WI38 (cell line): ENCODE results near the gene XIRP1.

Experiments used
- H3K4me3 ChIP-seq: 2 replicates; pipeline ENCODE4 v1.5.1; 2011; ENCODE audit warnings: low read depth, mild to moderate bottlenecking, control low read depth, low read length
- TF ChIP-seq, protein P1 (sequence below): IDR thresholded peaks from 2 replicates; pipeline ENCODE4 v1.5.1; 2012; ENCODE audit warnings: low read depth, mild to moderate bottlenecking, control low read depth, low read length

XIRP1 gene

DNA sequence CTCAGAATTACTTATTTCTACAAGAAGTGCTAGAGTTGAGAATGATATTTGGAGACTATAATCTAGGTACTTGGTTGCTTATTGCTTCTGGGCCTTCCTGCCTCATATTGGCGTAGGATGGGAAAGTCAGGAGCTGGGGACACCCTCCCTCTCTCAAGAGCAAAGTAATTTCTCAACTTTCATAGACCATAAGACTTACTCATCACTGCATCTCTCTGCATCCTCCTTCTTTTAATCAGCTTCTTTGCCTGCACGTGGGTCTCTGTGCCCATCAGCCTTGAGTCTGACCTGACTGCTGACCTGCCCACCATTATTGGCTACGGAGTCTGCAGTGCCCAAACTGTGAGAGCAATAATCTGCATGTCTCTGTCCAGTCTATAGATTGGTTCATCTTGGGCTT lies 27.3 kb upstream of the XIRP1 start:
- no peak overlapping the region for H3K4me3 ChIP-seq
- TF ChIP-seq, protein P1, sequence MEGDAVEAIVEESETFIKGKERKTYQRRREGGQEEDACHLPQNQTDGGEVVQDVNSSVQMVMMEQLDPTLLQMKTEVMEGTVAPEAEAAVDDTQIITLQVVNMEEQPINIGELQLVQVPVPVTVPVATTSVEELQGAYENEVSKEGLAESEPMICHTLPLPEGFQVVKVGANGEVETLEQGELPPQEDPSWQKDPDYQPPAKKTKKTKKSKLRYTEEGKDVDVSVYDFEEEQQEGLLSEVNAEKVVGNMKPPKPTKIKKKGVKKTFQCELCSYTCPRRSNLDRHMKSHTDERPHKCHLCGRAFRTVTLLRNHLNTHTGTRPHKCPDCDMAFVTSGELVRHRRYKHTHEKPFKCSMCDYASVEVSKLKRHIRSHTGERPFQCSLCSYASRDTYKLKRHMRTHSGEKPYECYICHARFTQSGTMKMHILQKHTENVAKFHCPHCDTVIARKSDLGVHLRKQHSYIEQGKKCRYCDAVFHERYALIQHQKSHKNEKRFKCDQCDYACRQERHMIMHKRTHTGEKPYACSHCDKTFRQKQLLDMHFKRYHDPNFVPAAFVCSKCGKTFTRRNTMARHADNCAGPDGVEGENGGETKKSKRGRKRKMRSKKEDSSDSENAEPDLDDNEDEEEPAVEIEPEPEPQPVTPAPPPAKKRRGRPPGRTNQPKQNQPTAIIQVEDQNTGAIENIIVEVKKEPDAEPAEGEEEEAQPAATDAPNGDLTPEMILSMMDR = no peak

DNA sequence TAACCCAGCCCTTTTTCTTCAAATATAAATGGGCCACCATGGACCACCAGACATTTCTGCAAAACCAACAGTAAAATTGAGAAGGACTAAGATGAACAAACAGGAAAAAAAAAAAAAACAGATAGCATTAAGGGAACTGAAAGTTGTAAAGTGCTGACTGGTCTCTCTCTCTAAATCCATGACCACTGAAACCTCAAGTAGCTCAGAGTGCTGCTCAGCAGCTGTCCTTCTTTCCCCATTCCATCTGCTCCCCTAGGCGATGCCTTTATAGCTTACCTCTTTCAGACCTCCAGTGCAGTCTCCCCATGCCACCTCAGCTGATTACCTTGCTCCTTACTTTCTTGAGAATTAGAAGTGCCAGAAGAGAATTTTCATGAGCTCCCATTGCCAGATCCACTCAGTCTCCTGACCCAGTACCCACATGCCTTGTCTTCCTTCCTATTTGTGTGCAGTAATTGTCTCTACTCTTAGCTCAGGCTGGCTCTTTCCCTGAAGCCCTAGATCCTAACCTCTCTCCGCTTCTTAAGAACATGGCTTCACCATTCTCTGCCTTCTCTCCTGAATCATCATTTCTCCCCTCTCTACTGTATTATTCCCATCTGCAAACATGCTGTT lies 23.9 kb upstream of the XIRP1 start:
- TF ChIP-seq, protein P1 = no peak
- H3K4me3 ChIP-seq = no peak overlapping the region

DNA sequence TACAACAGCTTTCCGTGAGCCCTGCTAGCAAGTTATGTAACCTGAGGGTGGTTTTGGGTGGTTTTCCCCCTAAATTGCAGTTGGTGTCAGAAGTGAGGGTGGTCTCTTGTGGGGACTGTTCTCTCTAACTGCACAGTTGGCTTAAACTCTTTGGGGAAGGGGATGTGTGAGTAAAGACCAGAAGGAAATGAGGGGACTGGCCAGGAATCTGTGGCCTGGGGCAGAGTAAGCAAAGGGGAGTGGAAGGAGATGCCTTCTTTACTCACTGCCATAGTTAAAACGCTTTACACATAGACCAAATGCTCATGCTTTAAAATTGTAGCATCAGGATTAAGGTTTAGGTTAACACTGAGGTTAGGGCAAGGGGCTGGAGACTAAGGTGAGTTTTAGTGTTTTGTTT lies 21.2 kb upstream of the XIRP1 start:
- H3K4me3 ChIP-seq = no peak overlapping the region
- TF ChIP-seq, protein P1 = no peak

DNA sequence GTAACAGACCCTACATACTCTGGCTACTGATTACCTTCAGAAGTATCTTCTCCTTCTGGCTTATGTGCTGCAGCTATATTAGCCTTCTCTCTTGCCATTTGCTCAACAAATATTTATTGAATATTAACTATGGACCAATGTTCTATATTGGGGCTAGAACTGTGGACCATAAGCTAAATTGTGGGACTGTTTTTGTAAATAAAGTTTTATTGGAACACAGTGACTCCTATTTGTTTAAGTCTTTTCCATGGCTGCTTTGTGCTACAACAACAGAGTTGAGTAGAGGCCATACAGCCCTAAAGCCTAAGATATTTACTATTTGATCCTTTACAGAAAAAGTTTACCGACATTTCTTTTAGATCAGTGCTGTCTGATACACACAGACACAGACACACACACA lies 20.3 kb upstream of the XIRP1 start:
- TF ChIP-seq, protein P1 = no peak
- H3K4me3 ChIP-seq = no peak overlapping the region

DNA sequence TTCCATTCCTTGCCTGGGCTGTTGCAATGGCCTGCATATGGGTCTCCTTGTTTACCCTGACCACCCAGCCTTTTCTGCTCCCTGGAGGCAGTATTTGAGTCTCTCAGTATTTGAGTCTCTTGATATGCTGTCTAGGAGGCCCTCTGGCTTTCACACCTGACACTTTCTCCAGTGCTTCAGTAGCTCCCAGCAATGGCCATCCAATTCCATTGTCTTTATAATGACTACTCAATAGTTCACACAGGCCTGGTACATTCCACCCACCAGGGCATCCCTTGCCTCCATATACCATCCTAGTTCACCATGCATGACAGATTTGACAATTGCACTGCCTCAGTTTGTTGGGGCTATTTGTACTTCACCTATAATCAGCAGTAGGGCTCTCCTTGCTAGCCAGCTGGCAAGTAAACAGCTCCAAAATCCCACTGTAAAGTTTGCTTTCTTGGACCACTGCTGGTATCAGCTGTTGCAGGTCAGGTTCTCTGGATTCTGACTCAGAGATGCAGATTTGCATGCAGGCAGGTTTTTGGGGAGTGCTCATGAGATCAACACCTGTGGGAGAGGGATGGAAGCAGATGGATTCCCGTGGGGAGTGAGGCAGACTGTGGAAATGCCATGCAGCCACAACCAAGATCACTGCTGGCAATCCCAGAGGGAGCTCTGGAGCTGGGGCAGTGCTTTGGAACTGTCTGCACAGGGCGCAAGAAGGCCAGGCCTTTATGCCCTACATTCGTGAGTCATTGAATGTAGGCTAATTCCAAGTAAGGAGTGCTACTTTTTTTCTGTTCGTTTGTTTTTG lies 19.1 kb upstream of the XIRP1 start:
- TF ChIP-seq, protein P1 = no peak
- no peak overlapping the region for H3K4me3 ChIP-seq

DNA sequence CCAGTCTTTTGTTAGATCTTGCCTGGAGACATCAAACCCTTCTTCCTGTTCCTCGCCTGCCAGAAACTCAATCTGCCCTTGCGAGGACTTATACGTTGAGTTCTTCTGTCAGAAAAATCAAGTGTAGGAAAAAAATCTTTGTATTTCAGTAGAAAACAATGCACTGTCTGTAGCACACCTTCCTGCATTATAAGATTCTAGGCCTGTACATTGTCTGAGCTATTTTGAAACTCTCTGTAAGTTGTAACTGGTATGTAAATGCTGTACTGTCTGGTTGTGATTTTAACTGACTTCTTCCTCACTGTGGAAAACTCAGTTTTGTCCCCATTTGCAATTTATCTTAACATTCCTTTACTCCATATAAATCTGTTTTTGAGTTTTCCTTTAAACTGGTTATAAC lies 17.7 kb upstream of the XIRP1 start:
- no peak overlapping the region for H3K4me3 ChIP-seq
- TF ChIP-seq, protein P1 = no peak

DNA sequence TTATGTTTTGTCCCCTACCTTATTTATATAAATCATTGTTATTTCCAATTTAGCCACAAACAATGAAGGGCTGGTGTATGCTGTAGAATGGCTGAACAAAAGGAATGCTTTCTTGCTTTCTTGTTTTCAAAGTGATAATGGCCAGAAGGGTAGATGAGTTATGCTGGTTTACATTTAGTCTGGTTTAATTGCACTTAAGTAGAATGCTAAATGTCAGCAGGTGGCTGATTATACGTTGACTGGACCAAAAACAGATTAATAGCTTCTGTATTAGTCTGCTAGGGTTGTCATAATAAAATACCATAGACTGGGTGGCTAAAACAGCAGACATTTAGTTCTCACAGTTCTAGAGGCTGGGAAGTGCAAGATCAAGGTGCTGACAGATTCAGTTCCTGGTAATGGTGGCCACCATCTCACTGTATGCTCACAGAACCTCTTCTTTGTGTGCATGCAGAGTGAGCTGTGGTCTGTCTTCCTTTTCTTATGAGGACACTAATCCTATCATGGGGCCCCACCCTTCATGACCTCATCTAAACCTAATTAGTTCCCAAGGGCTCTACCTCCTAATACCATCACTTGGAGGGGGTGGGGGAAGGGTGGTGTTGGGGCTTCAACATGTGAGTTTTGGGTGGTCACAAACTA lies 17.1 kb upstream of the XIRP1 start:
- TF ChIP-seq, protein P1 = no peak
- no peak overlapping the region for H3K4me3 ChIP-seq
